GM12878 (cell line): ENCODE data around the gene HHAT. TPM values are rescaled to one million over a fixed set of nuclear protein-coding genes. Genes with fewer than 3 reads are reported as not detected.

Source experiments
- ATAC-seq: fragments of 200-7000 bp; cut with Tn5 transposase; 3 replicates; pipeline ENCODE4 v1.9.1; 2020; ENCODE audit warnings: mild to moderate bottlenecking, moderate library complexity
- BruUV-seq: library from RNA; stranded (reverse); fragments of 400-500 nt; replicated peaks from 2 replicates; lab custom pipeline; 2021; lab: Mats Ljungman, UMichigan
- CTCF ChIA-PET: fragments of 300-600 bp; sonication (Branson Sonifier 250); formaldehyde crosslinking; extraction: SDS; loops from one replicate; lab custom pipeline; 2021; ENCODE audit warnings: inconsistent platforms; lab: Yijun Ruan, JAX
- POLR2A ChIA-PET: fragments of 350-600 bp; formaldehyde crosslinking; extraction: SDS; loops from one replicate; lab custom pipeline; 2021; ENCODE audit warnings: inconsistent platforms; lab: Charles Lee
- RAD21 ChIA-PET: fragments of 300-600 bp; sonication (Branson Sonifier 250); formaldehyde crosslinking; loops from one replicate; lab custom pipeline; 2023; ENCODE audit warnings: antibody characterized with exemption; ENCODE audit not compliant: unreplicated experiment; lab: Charles Lee
- SMC1A ChIA-PET: fragments of 300-600 bp; sonication (Branson Sonifier 250); formaldehyde crosslinking; loops from one replicate; lab custom pipeline; 2023; ENCODE audit not compliant: unreplicated experiment, uncharacterized antibody; lab: Charles Lee
- DNase-seq: peaks from one replicate; pipeline ENCODE4 v3.0.0-alpha.2; 2011; ENCODE audit warnings: low read depth, low spot score
- FAIRE-seq: peaks from 3 replicates; lab custom pipeline; 2011; peaks lifted over from hg19 to GRCh38; lab: Jason Lieb, UNC
- H2AFZ ChIP-seq: 2 replicates; pipeline ENCODE4 v1.6.0; 2011; ENCODE audit warnings: low read depth, low read length, control low read depth; ENCODE audit not compliant: control insufficient read depth
- H3K27ac ChIP-seq: 2 replicates; pipeline ENCODE4 v1.5.1; 2011; ENCODE audit warnings: control low read depth; ENCODE audit not compliant: control insufficient read depth, insufficient read depth
- H3K27me3 ChIP-seq, 2 experiments: replicated peaks in 1 of 2; 2 replicates each; pipeline versions ENCODE4 v1.6.0 to v1.6.1; 2011; ENCODE audit warnings: low read length in 1 of 2; ENCODE audit not compliant: control insufficient read depth in 2 of 2, insufficient read depth in 2 of 2
- H3K36me3 ChIP-seq, 2 experiments: 2 replicates each; pipeline ENCODE4 v1.5.1; 2011; ENCODE audit warnings: low read length in 1 of 2; ENCODE audit not compliant: control insufficient read depth in 2 of 2, insufficient read depth in 2 of 2
- H3K4me1 ChIP-seq: 2 replicates; pipeline ENCODE4 v1.6.1; 2011; ENCODE audit warnings: mild to moderate bottlenecking, low read length, moderate library complexity, mixed read lengths; ENCODE audit not compliant: control insufficient read depth, insufficient read depth
- H3K4me2 ChIP-seq: 2 replicates; pipeline ENCODE4 v1.6.0; 2011; ENCODE audit warnings: control low read depth; ENCODE audit not compliant: control insufficient read depth, insufficient read depth
- H3K4me3 ChIP-seq: fragments of 200-600 bp; sonication (generic); 2 replicates; pipeline ENCODE4 v1.5.1; 2016
- H3K79me2 ChIP-seq: 2 replicates; pipeline ENCODE4 v1.6.0; 2011; ENCODE audit warnings: low read length; ENCODE audit not compliant: control insufficient read depth, insufficient read depth
- H3K9ac ChIP-seq: 2 replicates; pipeline ENCODE4 v1.8.0; 2011; ENCODE audit warnings: low read length, control low read depth, mixed read lengths; ENCODE audit not compliant: control insufficient read depth, insufficient read depth
- H3K9me3 ChIP-seq: replicated peaks from 3 replicates; pipeline ENCODE4 v1.5.1; 2011; ENCODE audit warnings: mild to moderate bottlenecking, low read length; ENCODE audit not compliant: control insufficient read depth, insufficient read depth
- H4K20me1 ChIP-seq: 2 replicates; pipeline ENCODE4 v1.6.0; 2011; ENCODE audit not compliant: control insufficient read depth, insufficient read depth
- PKNOX1 ChIP-seq: fragments of 450-650 bp; IDR thresholded peaks from 2 replicates; pipeline ENCODE4 v1.6.1; 2016; ENCODE audit warnings: mild to moderate bottlenecking
- SMAD1 ChIP-seq: fragments of 450-650 bp; IDR thresholded peaks from 2 replicates; pipeline ENCODE4 v1.6.1; 2018; ENCODE audit warnings: mild to moderate bottlenecking, low read depth; ENCODE audit not compliant: partially characterized antibody
- TCF12 ChIP-seq: IDR thresholded peaks from 2 replicates; pipeline ENCODE4 v1.6.1; 2011; ENCODE audit warnings: low read depth, mild to moderate bottlenecking, low read length
- ZBTB33 ChIP-seq: fragments of 450-650 bp; IDR thresholded peaks from 2 replicates; pipeline ENCODE4 v1.6.1; 2017; ENCODE audit warnings: mild to moderate bottlenecking
- WGBS: methylation state at CpG from one replicate; pipeline ENCODE4 v1.1.6; 2016; ENCODE audit warnings: low lambda C conversion rate; ENCODE audit not compliant: insufficient replicate concordance, insufficient coverage; ENCODE audit errors: missing lambda C conversion rate; 5-methylcytosine and 5-hydroxymethylcytosine counted together
- in situ Hi-C: fragments of 300-500 bp; cut with MboI; formaldehyde crosslinking; loops from 9 replicates; pipeline ENCODE4 v1.14.3; 2018; ENCODE audit warnings: mixed read lengths
- intact Hi-C: fragments of 100-400 bp; cut with micrococcal nuclease; formaldehyde crosslinking; loops from one replicate; pipeline ENCODE4 v1.14.2; 2022; ENCODE audit not compliant: unreplicated experiment
- polyA plus RNA-seq, 11 experiments: library from polyadenylated mRNA; depleted of rRNA in 4 of 11; unstranded in 6 of 11; stranded (reverse) in 5 of 11; fragments of >200 nt; fragmentation: Nextera tagmentation in 4 of 11; fragmentation: Illumina TruSeq in 1 of 11; extraction: Ambion mirVana in 4 of 11; extraction: Trizol in 1 of 11; gene quantifications; 1 replicate in 1 of 11; 2 replicates in 10 of 11; pipeline versions ENCODE4 v1.2.1 to v1.2.3, GENCODE V29; 2011 to 2016; ENCODE audit warnings: inconsistent platforms in 2 of 11, missing spikeins in 2 of 11, low read depth in 1 of 11
- total RNA-seq, 4 experiments: library from RNA; depleted of rRNA in 3 of 4; stranded (reverse); fragments of >200 nt in 3 of 4; fragmentation: Illumina TruSeq in 1 of 4; extraction: Trizol in 1 of 4; gene quantifications; 2 replicates each; pipeline versions ENCODE4 v1.2.1 to v1.2.3, GENCODE V29; 2013 to 2021

The HHAT gene
- total and polyA plus RNA-seq, 10 of the 15 experiments (the other 5 are each of a cell fraction or from before 2014, with no cell fraction given) = 1.2 to 37.6 (median 2.6) TPM

GRCh38 chr1:210301615-210302000, 27.1 kb upstream of the HHAT start:
- intact Hi-C loops (no loop called here), in situ Hi-C loops (no loop called here)
- ChIA-PET CTCF (no interaction called here), RAD21 (interaction anchor here (1.3 kb wide), 1 partner anchor 158 kb away, joined by 3 read pairs; no protein-coding TSS in a partner anchor), SMC1A (no interaction called here), POLR2A (no interaction called here)
- Histone ChIP-seq H3K79me2 (no peaks in the 10 kb centered on the region), H3K9ac (no peak overlapping the region), H3K4me2 (no peak overlapping the region), H3K27me3 (no peaks in the 10 kb centered on the region; a peak in 1 of 4 replicates), H3K4me3 (no peak overlapping the region), H3K27ac (no peak overlapping the region), H2AFZ (no peak overlapping the region), H3K9me3 (no peaks in the 10 kb centered on the region), H3K4me1 (no peaks in the 10 kb centered on the region), H3K36me3 (no peaks in the 10 kb centered on the region), H4K20me1 (no peaks in the 10 kb centered on the region)
- ATAC-seq (no peak), FAIRE-seq (no peak), DNase-seq (no peak)
- no TSS peak for BruUV-seq
- no peak for TF ChIP-seq SMAD1
- no peak for TF ChIP-seq PKNOX1
- no peak for TF ChIP-seq TCF12
- no peak for TF ChIP-seq ZBTB33
- 26% methylated on average over 7 of the region's 7 CpGs for WGBS
